ENCODE results near the gene CACNA2D3. TPM values are rescaled to one million over a fixed set of nuclear protein-coding genes. Genes with fewer than 3 reads are reported as not detected.
A peak's percentile ranks its signal among the peaks of the same experiment; 100 is the strongest.

Gene CACNA2D3
- total RNA-seq, 1 donor from 2014 or later: 1.3 TPM

- no peak for TF ChIP-seq CTCF (conservative IDR thresholded peaks at IDR 0.05; ENCODE audit: low read depth, low read length)
- H3K4me3 ChIP-seq (ENCODE audit: low read depth, low read length): no peak overlapping the region
- DNase-seq (ENCODE audit: low read depth): no peak
Observed at GRCh38 chr3:54137311-54137710, 15.0 kb downstream of the CACNA2D3 start.

GRCh38 chr3:54138937-54139547 lies 16.7 kb downstream of the CACNA2D3 start:
- no peak for TF ChIP-seq CTCF (conservative IDR thresholded peaks at IDR 0.05; ENCODE audit: low read depth, low read length)
- no peak overlapping the region for H3K4me3 ChIP-seq (ENCODE audit: low read depth, low read length)
- DNase-seq (ENCODE audit: low read depth): no peak

GRCh38 chr3:54139630-54140029 lies 17.3 kb downstream of the CACNA2D3 start:
- TF ChIP-seq CTCF (conservative IDR thresholded peaks at IDR 0.05; ENCODE audit: low read depth, low read length): no peak
- no peak for DNase-seq (ENCODE audit: low read depth)
- H3K4me3 ChIP-seq (ENCODE audit: low read depth, low read length): no peak overlapping the region

- TF ChIP-seq CTCF (conservative IDR thresholded peaks at IDR 0.05; ENCODE audit: low read depth, low read length): no peak
- no peak overlapping the region for H3K4me3 ChIP-seq (ENCODE audit: low read depth, low read length)
- DNase-seq (ENCODE audit: low read depth): no peak
Observed at GRCh38 chr3:54144284-54144683, 21.9 kb downstream of the CACNA2D3 start.

- peak; percentile 90 for TF ChIP-seq CTCF (conservative IDR thresholded peaks at IDR 0.05; ENCODE audit: low read depth, low read length)
- no peak overlapping the region for H3K4me3 ChIP-seq (ENCODE audit: low read depth, low read length)
- no peak for DNase-seq (ENCODE audit: low read depth)
Observed at GRCh38 chr3:54146506-54147239, 24.3 kb downstream of the CACNA2D3 start.

GRCh38 chr3:54150864-54151467 lies 28.6 kb downstream of the CACNA2D3 start:
- no peak for TF ChIP-seq CTCF (conservative IDR thresholded peaks at IDR 0.05; ENCODE audit: low read depth, low read length)
- no peak for DNase-seq (ENCODE audit: low read depth)
- H3K4me3 ChIP-seq (ENCODE audit: low read depth, low read length): no peak overlapping the region

Measured in epithelial cell of proximal tubule (primary cell).